Hepatocyte (in vitro differentiated cells): Measurements from ENCODE around the gene EXD3. TPM values are rescaled to one million over a fixed set of nuclear protein-coding genes. Genes with fewer than 3 reads are reported as not detected.

Source experiments
- DNase-seq: peaks from one replicate; pipeline ENCODE4 v3.0.0-alpha.2; 2016; ENCODE audit warnings: low spot score
- H2AFZ ChIP-seq: fragments of 200-600 bp; sonication (generic); 2 replicates; pipeline ENCODE4 v1.6.0; 2016; ENCODE audit warnings: antibody characterized with exemption, mild to moderate bottlenecking
- H3K27ac ChIP-seq: fragments of 200-600 bp; sonication (generic); 2 replicates; pipeline ENCODE4 v1.5.1; 2016; ENCODE audit warnings: mild to moderate bottlenecking
- H3K27me3 ChIP-seq: fragments of 200-600 bp; sonication (generic); 2 replicates; pipeline ENCODE4 v1.6.1; 2016
- H3K36me3 ChIP-seq: fragments of 200-600 bp; sonication (generic); replicated peaks from 2 replicates; pipeline ENCODE4 v1.5.1; 2016; ENCODE audit warnings: low read depth; ENCODE audit not compliant: insufficient read depth
- H3K4me1 ChIP-seq: fragments of 200-600 bp; sonication (generic); 2 replicates; pipeline ENCODE4 v1.5.1; 2016; ENCODE audit warnings: mild to moderate bottlenecking, moderate library complexity; ENCODE audit not compliant: insufficient read depth
- H3K4me2 ChIP-seq: fragments of 200-600 bp; sonication (generic); 2 replicates; pipeline ENCODE4 v1.6.0; 2016
- H3K4me3 ChIP-seq: fragments of 200-600 bp; sonication (generic); 2 replicates; pipeline ENCODE4 v1.5.1; 2016; ENCODE audit warnings: mild to moderate bottlenecking
- H3K79me2 ChIP-seq: fragments of 200-600 bp; sonication (generic); 2 replicates; pipeline ENCODE4 v1.6.0; 2017; ENCODE audit warnings: mild to moderate bottlenecking
- H3K9me2 ChIP-seq: fragments of 200-600 bp; sonication (generic); replicated peaks from 2 replicates; pipeline ENCODE4 v1.6.0; 2017; ENCODE audit warnings: mild to moderate bottlenecking; ENCODE audit not compliant: insufficient read depth
- H3K9me3 ChIP-seq: fragments of 200-600 bp; sonication (generic); 2 replicates; pipeline ENCODE4 v1.5.1; 2016; ENCODE audit warnings: low read depth, mild to moderate bottlenecking
- H4K20me1 ChIP-seq: fragments of 200-600 bp; sonication (generic); 2 replicates; pipeline ENCODE4 v1.6.0; 2016; ENCODE audit warnings: mild to moderate bottlenecking; ENCODE audit not compliant: insufficient read depth, poor library complexity, severe bottlenecking
- CTCF ChIP-seq: fragments of 200-600 bp; sonication (generic); IDR thresholded peaks from 2 replicates; pipeline ENCODE4 v1.5.1; 2016; ENCODE audit warnings: antibody characterized with exemption, mild to moderate bottlenecking; ENCODE audit not compliant: poor library complexity
- EZH2 ChIP-seq: fragments of 200-600 bp; sonication (generic); IDR thresholded peaks from 2 replicates; pipeline ENCODE4 v1.6.1; 2016; ENCODE audit warnings: antibody characterized with exemption, mild to moderate bottlenecking, borderline replicate concordance
- EZH2phosphoT487 ChIP-seq: fragments of 200-600 bp; sonication (generic); IDR thresholded peaks from one replicate; pipeline ENCODE4 v1.6.1; 2018; ENCODE audit warnings: antibody characterized with exemption, mild to moderate bottlenecking, low read depth, moderate library complexity; ENCODE audit not compliant: unreplicated experiment, severe bottlenecking
- WGBS: methylation state at CpG from one replicate; pipeline ENCODE4 v1.1.6; 2016; ENCODE audit warnings: low lambda C conversion rate; ENCODE audit errors: missing lambda C conversion rate; 5-methylcytosine and 5-hydroxymethylcytosine counted together
- polyA plus RNA-seq: library from polyadenylated mRNA; unstranded; fragments of >200 nt; fragmentation: Nextera tagmentation; extraction: Ambion mirVana; gene quantifications from 2 replicates; pipeline ENCODE4 v1.2.1, GENCODE V29; 2016
- total RNA-seq: library from RNA; depleted of rRNA; stranded (reverse); fragments of >200 nt; gene quantifications from 2 replicates; pipeline ENCODE4 v1.2.3, GENCODE V29; 2014

The EXD3 gene
- total and polyA plus RNA-seq, 2 experiments from 2014 or later, result 11.8 to 21.6 TPM

- H3K27me3 ChIP-seq, result no peaks in the 10 kb centered on the region
- WGBS, result 85% methylated on average over 7 of the region's 7 CpGs
- no peak overlapping the region for H3K4me2 ChIP-seq
- H3K79me2 ChIP-seq, result no peaks in the 10 kb centered on the region
- no peaks in the 10 kb centered on the region for H3K9me2 ChIP-seq
- H3K36me3 ChIP-seq, result no peaks in the 10 kb centered on the region
- no peaks in the 10 kb centered on the region for H3K9me3 ChIP-seq
- H3K4me3 ChIP-seq, result no peak overlapping the region
- H4K20me1 ChIP-seq, result no peaks in the 10 kb centered on the region
- no peak for TF ChIP-seq CTCF
- no peak overlapping the region for H2AFZ ChIP-seq
- no peaks in the 10 kb centered on the region for H3K4me1 ChIP-seq
- DNase-seq, result no peak
- peak overlapping the region; percentile 57 for H3K27ac ChIP-seq
These were observed 83.7 kb downstream of the EXD3 start for GRCh38 chr9:137339045-137339907.

- no peak overlapping the region for H3K4me3 ChIP-seq
- no peak for TF ChIP-seq EZH2
- H3K79me2 ChIP-seq, result no peaks in the 10 kb centered on the region
- no peaks in the 10 kb centered on the region for H3K27me3 ChIP-seq
- no peaks in the 10 kb centered on the region for H3K9me3 ChIP-seq
- no peaks in the 10 kb centered on the region for H3K9me2 ChIP-seq
- no peak for DNase-seq
- 94% methylated on average over 2 of the region's 2 CpGs for WGBS
- H3K27ac ChIP-seq, result no peak overlapping the region
- H3K4me1 ChIP-seq, result no peaks in the 10 kb centered on the region
- no peak overlapping the region for H3K4me2 ChIP-seq
- no peak overlapping the region for H2AFZ ChIP-seq
- no peaks in the 10 kb centered on the region for H4K20me1 ChIP-seq
- H3K36me3 ChIP-seq, result no peaks in the 10 kb centered on the region
These were observed 86.2 kb downstream of the EXD3 start for GRCh38 chr9:137336735-137337134.

GRCh38 chr9:137333016-137333671, 89.8 kb downstream of the EXD3 start:
- Histone ChIP-seq H3K4me2 (no peak overlapping the region), H2AFZ (no peak overlapping the region), H3K9me3 (no peaks in the 10 kb centered on the region), H3K27ac (no peak overlapping the region), H3K27me3 (no peaks in the 10 kb centered on the region), H3K36me3 (no peaks in the 10 kb centered on the region), H3K79me2 (no peaks in the 10 kb centered on the region), H3K9me2 (no peaks in the 10 kb centered on the region), H4K20me1 (no peaks in the 10 kb centered on the region), H3K4me3 (no peak overlapping the region), H3K4me1 (no peaks in the 10 kb centered on the region)
- DNase-seq, result no peak
- no peak for TF ChIP-seq CTCF
- TF ChIP-seq EZH2, result no peak
- no peak for TF ChIP-seq EZH2phosphoT487
- WGBS, result 72% methylated on average over 21 of the region's 21 CpGs

- H3K9me3 ChIP-seq, result no peaks in the 10 kb centered on the region
- WGBS, result 98% methylated on average over 9 of the region's 9 CpGs
- no peaks in the 10 kb centered on the region for H3K79me2 ChIP-seq
- H3K4me1 ChIP-seq, result no peaks in the 10 kb centered on the region
- DNase-seq, result no peak
- TF ChIP-seq CTCF (no peak), EZH2 (no peak), EZH2phosphoT487 (no peak)
- no peak overlapping the region for H3K4me2 ChIP-seq
- no peak overlapping the region for H3K4me3 ChIP-seq
- no peak overlapping the region for H2AFZ ChIP-seq
- no peaks in the 10 kb centered on the region for H3K27me3 ChIP-seq
- H4K20me1 ChIP-seq, result no peaks in the 10 kb centered on the region
- no peak overlapping the region for H3K27ac ChIP-seq
- H3K36me3 ChIP-seq, result no peaks in the 10 kb centered on the region
- H3K9me2 ChIP-seq, result no peaks in the 10 kb centered on the region
These were observed 91.0 kb downstream of the EXD3 start for GRCh38 chr9:137331929-137332328.
